Measurements from ENCODE around the gene PLAAT4.
"Not testable (repeated sequence)": the region's sequence is repeated elsewhere in the genome, so short reads cannot be mapped to it uniquely, and the experiment has no call there.

The PLAAT4 gene

DNA sequence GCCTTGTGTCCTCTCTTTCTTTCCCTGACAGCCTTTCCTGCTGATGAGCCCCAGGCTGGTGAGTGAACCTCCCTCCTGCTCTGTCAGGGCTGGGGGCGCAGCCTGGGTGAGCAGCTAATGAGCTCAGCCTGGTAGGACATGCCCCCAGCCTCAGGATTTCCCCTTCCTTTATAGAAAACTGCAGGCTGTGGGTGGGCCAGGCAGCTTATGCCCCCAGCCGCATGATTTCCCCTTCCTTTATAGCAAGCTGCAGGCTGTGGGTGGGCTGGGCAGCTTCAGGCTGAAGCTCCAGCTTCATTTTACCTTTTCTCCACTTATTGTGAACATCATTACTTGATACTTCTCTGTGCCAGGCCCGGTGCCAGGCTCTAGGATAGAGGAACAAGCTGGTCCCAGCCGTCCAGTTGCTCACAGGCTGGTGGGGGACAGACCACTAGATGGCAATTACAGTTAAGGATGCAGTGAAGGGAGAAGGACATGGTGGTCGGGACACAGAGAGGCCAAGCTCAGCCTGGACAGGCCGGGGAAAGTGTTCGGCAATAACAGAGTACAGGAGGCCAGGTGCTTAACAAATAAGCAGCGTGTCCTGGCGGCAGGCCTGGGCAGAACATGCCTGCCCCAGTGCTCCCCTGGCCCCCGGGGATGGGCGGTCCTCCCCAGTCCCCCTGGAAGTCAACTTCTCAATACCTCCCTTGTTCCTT lies 25.4 kb upstream of the PLAAT4 start:
- no peak for DNase-seq (ENCODE audit: low spot score)

DNA sequence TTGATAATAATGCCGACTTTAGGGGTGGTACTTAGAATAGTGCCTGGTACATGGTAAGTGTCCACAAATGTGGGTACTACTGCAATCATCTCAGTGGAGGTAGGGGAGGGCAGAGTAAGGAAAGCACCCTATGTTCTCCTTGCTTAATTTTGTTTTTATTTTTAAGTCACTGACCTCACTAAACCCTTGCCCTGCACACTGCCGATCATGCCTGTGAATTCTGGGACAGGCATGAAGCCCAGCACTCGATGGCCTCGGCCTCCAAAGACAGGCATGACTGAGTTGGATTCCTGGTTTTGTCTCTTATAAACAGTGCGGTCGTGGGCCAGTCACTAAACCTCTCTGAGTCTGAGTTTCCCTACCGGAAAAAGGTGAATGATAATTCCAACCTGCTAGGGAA lies 23.8 kb upstream of the PLAAT4 start:
- no peak for DNase-seq (ENCODE audit: low spot score)

DNA sequence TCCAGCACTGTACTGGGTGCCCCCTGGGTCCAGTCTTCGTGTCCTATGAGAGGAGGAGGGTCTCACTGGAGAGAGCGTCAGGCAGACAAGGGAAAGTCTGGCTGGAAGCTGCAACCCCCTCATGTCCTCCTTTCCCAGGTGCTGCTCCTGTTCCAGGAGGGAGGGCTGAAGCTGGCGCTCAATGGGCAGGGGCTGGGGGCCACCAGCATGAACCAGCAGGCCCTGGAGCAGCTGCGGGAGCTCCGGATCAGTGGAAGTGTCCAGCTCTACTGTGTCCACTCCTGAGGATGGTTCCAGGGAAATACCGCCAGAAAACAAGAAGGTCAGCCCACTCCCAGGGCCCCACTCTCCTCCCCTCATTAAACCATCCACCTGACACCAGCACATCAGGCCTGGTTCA lies 20.5 kb upstream of the PLAAT4 start:
- DNase-seq (ENCODE audit: low spot score) = no peak

DNA sequence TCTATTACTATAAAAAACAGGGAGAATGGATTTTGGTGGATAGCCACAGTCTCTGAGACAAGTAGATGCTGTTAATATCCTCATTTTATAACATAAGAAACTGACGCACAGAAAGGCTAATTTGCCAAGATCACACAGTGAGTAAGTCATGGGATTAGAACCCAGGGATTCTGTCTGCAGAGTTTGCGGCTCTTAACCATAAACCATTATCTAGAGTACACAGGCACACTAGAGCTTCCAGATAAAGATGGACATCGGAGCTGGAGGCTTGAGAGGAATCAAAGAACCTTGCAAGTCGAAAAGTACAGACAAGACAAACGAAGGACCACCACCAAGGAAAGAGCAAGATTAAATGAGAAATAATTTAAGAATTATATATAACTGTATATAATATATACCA lies 19.5 kb upstream of the PLAAT4 start:
- no peak for DNase-seq (ENCODE audit: low spot score)

DNA sequence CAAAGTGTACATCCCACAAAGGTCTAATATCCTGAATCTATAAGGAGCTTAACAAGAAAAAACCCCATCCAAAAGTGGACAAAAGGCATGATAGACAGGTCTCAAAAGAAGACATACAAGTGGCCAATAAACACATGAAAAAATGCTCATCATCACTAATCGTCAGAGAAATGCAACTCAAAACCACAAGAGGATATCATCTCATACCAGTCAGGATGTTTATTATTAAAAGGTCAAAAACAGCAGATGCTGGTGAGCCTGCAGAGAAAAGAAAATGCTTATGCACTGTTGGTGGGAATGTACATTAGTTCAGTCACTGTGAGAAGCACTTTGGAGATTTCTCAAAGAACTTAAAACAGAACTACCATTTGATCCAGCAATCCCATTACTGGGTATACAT lies 18.1 kb upstream of the PLAAT4 start:
- no peak for DNase-seq (ENCODE audit: low spot score)

DNA sequence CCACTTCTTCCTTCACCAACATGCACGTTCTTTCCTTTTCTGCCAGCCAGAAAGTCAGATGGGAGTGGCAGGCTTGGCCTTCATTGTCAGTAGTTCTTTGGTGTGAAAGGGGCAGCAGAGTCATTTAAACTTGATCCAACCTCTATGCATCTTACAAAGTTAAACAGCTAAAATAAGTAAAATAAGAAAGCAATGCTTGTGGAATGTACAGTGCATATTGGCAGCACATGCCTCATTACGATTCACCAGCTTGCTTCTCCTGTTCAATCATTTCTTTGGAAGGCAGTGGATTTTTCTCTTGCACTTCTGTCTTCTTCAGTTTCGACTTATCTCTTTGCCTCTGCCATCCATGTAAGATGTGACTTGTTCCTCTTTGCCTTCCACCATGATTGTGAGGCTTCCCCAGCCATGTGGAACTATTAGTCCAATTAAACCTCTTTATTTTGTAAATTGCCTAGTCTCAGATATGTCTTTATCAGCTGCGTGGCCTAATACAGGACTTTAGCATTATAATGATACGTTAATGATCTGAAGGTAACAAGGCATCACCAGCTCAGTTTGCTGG lies 15.9 kb upstream of the PLAAT4 start:
- no peak for DNase-seq (ENCODE audit: low spot score)

DNA sequence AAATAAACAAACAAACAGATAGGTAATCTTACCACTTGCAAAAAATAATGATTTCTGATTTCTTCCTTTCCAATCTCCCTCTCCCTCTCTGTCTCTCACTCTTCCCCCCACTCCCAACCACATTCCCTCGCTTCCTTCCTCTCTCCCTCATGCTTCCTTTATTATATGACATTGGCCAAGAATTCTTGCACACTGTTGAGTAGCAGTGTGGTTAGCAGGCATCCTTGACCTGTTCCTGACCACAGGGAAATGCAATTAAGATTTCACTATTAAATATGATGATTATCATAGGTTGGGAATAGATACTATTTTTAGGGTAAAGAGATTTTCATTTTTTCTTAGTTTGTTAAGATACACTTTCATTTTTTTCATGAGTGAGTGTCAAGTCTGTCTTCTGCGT lies 14.7 kb upstream of the PLAAT4 start:
- DNase-seq (ENCODE audit: low spot score) = no peak

DNA sequence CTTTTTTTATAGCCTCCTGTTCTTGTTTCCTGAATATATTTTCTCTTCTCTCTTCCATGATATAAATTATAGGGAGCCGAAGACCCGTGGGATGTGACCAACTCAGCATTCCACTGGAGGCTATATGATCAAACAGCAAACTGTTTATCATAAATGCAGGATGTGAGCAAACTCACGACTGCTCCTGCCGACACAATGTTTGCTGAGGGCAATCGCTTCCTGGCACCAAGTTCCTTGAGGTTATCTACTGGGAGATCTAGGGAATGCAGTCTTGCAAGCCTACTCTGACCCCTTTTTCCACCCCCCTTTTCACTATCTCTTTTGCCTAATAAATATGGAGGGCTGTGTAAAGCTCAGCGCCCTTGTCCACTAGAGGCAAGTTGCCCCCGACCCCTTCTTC lies 13.5 kb upstream of the PLAAT4 start:
- no peak for DNase-seq (ENCODE audit: low spot score)

DNA sequence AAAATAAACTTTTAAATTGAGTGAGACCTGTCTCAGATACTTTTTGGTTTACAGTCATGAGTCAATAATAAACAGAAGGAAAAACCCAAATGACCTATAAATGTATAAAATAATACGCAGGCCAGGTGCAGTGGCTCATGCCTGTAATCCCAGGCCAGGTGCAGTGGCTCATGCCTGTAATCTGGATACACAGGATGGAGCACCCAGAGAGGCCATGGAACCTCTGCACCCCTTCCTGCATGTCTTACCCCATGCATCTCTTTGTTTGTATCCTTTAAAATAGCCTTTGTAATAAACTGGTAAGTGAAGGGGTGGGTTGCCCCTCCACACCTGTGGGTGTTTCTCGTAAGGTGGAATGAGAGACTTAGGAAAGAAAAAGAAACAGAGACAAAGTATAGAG lies 8.9 kb upstream of the PLAAT4 start:
- no peak for DNase-seq (ENCODE audit: low spot score)

DNA sequence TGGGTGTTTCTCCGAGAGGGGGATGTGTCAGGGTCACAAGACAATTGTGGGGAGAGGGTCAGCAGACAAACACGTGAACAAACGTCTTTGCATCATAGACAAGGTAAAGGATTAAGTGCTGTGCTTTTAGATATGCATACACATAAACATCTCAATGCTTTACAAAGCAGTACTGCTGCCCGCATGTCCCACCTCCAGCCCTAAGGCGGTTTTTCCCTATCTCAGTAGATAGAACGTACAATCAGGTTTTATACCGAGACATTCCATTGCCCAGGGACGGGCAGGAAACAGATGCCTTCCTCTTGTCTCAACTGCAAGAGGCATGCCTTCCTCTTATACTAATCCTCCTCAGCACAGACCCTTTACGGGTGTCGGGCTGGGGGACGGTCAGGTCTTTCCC lies 8.5 kb upstream of the PLAAT4 start:
- DNase-seq (ENCODE audit: low spot score) = not testable (repeated sequence)

DNA sequence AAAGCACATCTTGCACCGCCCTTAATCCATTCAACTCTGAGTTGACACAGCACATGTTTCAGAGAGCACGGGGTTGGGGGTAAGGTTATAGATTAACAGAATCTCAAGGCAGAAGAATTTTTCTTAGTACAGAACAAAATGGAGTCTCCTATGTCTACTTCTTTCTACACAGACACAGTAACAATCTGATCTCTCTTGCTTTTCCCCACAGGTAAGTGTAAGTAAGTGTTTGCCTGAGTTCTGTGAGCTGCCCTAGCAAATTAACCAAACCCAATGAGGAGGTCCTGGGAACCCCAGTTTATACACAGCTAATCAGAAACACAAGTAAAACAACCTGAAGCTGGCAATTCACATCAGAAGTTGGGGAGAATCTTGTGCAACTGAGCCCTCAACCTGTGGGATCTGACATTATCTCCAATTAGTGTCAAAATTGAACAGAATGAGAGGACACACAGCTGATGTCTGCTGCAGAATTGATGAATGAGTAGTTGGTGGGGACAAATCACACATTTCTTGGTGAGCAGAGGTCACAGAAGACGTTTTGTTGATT lies 7.8 kb upstream of the PLAAT4 start:
- DNase-seq (ENCODE audit: low spot score) = not testable (repeated sequence)

DNA sequence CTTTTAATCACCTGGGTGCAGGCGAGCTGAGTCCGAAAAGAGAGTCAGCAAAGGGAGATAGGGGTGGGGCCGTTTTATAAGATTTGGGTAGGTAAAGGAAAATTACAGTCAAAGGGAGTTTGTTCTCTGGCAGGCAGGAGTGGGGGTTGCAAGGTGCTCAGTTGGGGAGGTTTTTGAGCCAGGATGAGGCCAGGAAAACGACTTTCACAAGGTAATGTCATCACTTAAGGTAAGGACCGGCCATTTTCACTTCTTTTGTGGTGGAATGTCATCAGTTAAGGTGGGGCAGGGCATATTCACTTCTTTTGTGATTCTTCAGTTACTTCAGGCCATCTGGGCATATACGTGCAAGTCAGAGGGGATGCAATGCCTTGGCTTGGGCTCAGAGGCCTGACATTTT lies 7.2 kb upstream of the PLAAT4 start:
- not testable (repeated sequence) for DNase-seq (ENCODE audit: low spot score)

DNA sequence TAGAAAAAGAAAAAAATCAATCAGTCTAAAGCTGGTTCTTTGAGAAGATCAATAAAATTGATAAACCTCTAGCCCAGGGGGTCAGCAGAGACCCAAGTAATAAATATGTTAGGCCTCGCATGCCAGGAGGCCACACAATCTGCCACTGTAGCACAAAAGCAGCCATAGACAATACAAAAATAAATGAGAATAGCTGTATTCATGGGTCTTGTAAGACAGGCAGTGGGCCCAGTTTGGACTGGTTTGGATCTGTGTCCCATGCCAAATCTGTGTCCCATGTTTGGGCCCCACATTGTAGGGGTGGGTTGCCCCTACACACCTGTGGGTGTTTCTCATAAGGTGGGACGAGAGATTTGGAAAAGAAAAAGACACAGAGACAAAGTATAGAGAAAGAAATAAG lies 6.6 kb upstream of the PLAAT4 start:
- no peak for DNase-seq (ENCODE audit: low spot score)

DNA sequence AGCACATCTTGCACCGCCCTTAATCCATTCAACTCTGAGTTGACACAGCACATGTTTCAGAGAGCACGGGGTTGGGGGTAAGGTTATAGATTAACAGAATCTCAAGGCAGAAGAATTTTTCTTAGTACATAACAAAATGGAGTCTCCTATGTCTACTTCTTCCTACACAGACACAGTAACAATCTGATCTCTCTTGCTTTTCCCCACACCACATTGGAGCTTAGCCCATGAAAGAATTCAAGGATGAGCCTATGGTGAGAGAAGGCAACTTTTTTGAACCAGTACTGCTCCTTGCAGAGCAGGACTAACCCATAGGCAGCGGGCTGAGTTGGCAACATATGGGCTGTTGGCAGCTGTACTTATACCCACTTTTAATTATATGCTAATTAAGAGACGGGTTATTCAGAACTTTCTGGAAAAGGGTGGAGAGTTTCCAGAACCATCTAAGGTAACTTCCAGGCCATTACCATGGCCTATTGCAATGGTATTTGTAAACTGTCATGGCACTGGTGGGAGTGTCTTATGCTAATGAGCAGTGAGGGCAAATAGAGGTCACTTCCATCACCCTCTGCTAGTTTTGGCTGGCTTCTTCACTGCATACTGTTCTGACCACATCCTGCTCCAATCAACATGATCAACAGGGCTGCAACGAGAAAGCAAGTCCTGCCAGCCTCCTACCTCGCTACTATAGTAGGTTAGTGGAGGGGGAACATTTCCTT lies 5.4 kb upstream of the PLAAT4 start:
- peak; percentile 66 for DNase-seq (ENCODE audit: low spot score)

DNA sequence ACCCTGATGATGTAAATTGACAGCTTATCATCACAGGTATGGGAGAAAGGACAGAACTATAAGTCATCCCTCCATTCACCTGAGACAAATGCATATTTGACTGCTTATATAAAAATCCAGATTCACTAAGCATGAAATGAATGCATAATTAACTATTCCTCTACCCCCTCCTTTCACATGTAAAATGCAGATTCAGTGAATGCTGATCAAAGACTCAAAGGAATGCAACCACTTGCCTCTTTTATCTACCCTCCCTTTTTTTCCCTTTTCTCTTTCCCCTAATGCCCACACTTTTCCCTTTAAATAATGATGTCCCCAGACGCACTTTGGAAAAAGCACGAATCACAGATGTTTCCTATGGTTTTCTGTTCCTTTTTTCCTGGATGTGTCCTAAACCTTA lies 4.5 kb upstream of the PLAAT4 start:
- no peak for DNase-seq (ENCODE audit: low spot score)

DNA sequence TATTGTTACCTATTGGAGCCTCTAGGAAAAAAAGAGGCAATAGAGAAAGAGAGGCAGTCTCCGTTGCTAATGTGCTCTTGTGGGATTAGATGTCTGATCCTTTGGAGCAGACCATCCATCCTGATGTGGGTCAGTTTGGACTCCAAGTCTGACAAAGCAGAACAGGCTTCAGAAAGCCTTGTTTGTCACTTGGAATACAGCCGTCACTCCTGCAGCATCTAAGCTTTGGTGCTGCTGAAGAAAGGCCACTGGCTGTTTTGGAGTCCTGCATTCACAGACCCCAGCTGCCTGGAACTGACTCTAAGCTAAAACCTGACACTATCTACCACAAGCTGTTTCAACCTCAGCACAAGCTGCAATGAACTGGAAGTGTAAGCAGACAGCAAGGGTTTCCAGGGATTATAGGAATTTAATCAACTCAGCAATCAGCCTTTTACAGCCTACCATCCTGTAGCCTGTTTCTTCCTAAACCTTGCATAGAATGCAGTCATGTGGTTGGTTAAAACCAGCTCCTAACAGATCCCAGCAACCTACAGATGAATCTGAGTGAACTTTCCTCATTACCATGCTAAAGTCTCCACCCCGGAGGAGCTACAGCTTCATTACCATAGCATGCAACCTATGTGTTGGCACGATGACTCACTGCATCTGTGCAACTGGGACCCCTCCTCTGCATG lies 3.7 kb upstream of the PLAAT4 start:
- no peak for DNase-seq (ENCODE audit: low spot score)

DNA sequence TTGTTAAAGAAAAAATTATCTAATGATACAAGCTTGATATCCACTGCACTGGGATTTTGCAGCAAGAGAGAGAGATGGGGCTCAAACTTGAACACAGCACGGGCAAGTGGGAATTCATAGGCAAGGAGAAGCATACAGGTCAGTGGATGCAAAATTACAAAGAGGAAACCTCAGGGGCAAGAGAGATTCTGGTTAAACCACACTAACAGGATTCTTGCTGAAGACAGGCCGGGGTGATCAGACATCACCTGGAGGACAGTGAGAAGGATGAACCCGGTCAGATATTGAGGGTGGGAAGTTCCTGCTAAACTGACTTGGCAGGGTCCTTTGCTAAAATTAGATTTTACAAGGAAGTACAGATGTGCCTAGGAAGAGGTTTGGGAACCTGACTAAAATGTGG lies 2.5 kb upstream of the PLAAT4 start:
- DNase-seq (ENCODE audit: low spot score) = no peak

DNA sequence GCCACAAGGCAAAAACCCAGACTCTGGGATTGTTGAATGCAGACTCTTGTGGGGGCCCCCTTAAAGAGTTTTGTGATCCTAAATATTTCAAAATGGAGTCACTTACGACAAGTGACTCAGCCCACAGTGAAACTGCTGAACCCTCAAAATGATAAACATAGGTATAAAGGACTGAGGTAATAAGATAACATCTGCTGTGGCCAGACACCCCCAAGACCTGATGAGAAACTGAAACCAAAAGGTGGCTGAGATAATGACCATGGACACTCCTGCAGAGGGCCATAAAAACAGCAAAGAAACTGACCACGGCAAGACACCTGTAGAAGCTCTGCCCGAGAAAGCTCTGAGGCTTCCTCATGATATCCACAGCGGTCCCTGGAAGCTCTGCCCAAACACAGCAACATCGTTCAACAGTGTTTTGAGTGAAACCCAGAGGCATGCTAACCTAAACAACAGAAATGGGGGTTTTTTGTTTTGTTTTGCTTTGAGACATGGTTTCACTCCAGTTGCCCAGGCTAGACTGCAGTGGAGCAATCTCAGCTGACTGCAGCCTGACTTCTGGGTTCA lies 1.6 kb upstream of the PLAAT4 start:
- DNase-seq (ENCODE audit: low spot score) = no peak

DNA sequence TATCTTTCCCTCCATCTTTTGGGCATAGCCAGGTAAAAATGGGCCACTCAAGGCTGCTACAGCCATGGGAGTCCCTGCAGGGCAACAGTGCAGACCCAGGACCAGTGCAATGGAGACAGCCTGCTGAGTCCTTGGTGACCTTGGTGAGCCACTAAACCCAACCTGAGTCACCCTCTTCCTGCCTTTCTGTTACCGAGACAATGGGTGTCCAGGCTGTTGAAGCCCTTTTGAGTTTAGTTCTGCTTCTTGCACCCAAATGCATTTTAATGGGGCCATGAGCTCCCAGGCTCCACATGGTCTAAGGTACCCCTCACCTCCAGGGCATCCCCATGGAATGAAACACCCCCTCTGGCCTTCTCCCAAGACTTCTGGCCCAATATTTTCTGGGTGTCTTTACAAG lies 874 bp upstream of the PLAAT4 start:
- DNase-seq (ENCODE audit: low spot score) = no peak

DNA sequence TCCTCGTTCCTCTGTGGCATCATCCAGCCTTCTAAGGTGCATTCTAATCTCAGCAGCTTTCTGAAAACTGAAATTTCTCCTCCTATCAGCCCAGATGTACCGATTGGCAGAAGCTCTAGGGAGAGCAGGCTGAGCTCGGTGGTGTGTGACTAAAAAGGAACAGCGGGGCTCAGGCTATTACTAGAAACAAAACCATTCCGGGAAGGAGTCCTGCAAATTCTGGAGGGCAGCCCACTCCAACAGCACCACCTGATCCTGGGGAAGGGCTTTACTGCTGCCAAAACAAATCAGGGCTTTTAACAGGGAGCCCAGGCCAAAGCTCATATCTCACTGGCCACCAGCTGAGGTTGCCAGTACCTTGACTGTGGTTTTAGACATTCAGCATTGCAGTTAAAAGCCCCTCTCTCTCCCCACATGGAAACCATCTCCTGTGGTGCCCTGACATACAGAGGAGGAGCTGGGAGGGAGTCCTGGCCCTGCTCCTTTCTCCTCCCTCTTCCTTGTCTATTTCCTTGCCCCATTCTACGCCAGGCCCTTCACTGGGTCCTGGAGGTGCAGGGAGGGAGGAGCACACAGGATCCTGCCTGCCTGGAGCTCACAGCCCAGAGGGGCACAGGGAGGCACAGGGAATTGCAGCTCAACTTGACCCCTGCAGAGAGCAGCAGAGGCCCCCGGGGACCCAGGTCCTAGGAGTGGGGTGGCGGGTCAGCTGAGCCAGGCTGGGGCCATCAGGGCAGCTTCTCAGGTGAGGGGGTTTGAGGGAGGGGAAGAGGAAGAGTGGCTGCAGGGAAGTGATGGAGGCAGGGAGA lies 889 bp downstream of the PLAAT4 start:
- DNase-seq (ENCODE audit: low spot score) = no peak

DNA sequence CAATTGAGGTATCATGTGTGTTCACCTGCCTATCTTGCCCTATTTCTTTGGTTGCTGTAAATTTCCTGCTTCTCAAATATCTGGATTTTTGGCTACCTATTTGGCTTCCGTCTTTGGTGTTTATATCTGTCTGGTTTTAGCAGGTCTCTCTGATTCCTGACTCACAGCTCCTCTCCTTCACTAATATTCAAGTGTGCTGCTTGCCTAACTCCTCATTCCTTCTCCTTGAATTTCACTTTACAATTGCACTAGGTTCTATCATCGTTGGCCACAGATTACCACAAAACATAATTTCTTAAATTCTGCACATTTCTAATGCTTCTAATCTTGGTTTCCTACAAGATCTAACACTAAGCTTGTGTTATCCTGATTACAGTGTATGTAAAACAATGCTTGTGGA lies 5.9 kb downstream of the PLAAT4 start:
- not testable (repeated sequence) for DNase-seq (ENCODE audit: low spot score)

DNA sequence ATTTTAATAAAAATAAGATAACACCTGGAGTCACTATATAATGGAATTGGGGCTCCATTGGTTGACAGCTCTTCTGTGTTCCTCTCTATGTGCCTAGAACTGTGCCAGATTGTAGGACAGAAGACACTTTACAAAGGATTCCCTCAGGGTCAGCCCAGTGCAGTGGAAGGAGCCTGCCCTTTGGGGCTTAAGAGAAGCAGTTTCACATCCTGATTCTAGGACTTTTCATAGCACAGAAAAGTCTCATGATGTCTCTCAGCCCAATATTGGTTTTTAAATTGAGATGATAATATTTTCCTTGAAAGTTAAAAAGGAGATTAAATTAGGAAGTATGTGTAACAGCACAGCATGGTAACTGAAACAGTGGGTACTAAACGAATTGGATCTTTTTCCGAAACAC lies 7.1 kb downstream of the PLAAT4 start:
- DNase-seq (ENCODE audit: low spot score) = no peak
